ENCODE results near the gene CTXND2. TPM values are rescaled to one million over a fixed set of nuclear protein-coding genes. Genes with fewer than 3 reads are reported as not detected.

Gene CTXND2
- total RNA-seq, 2 donors from 2014 or later, result not detected

- peaks cover 6% of the 10 kb centered on the region for H3K9me3 ChIP-seq
- H3K27ac ChIP-seq, result no peak overlapping the region
- H3K36me3 ChIP-seq, result peaks cover 23% of the 10 kb centered on the region
- ATAC-seq (ENCODE audit: insufficient number of reproducible peaks, low FRiP score, low read depth), result no peak
- H3K4me1 ChIP-seq (ENCODE audit: control insufficient read depth in 1 of 2, low read depth in 2 of 2), result peaks cover 4 to 13% of the 10 kb centered on the region in 2 donors
- H3K4me3 ChIP-seq, result no peak overlapping the region
- no peak for DNase-seq (ENCODE audit: low spot score)
- no peaks in the 10 kb centered on the region for H3K27me3 ChIP-seq (replicated peaks; ENCODE audit: insufficient read depth)
- TF ChIP-seq CTCF (IDR thresholded peaks at IDR 0.05), result no peak
Observed at GRCh38 chr1:150931773-150932172, 44.8 kb downstream of the CTXND2 start.

GRCh38 chr1:150944856-150945255, 57.9 kb downstream of the CTXND2 start:
- H3K9me3 ChIP-seq, result no peaks in the 10 kb centered on the region
- peak overlapping the region; percentile 11 to 24 for H3K27ac ChIP-seq
- H3K27me3 ChIP-seq (replicated peaks; ENCODE audit: insufficient read depth), result no peaks in the 10 kb centered on the region
- TF ChIP-seq CTCF (IDR thresholded peaks at IDR 0.05), result no peak
- peaks cover 75% of the 10 kb centered on the region for H3K36me3 ChIP-seq
- ATAC-seq (ENCODE audit: insufficient number of reproducible peaks, low FRiP score, low read depth) (no peak), DNase-seq (ENCODE audit: low spot score) (no peak)
- H3K4me3 ChIP-seq, result no peak overlapping the region
- H3K4me1 ChIP-seq (ENCODE audit: control insufficient read depth in 1 of 2, low read depth in 2 of 2), result peaks cover 0 to 7% of the 10 kb centered on the region in 2 donors

GRCh38 chr1:150954708-150955107, 67.8 kb downstream of the CTXND2 start:
- peaks cover 42% of the 10 kb centered on the region for H3K36me3 ChIP-seq

GRCh38 chr1:150955280-150955679, 68.3 kb downstream of the CTXND2 start:
- Histone ChIP-seq H3K36me3 (peaks cover 47% of the 10 kb centered on the region), H3K4me1 (ENCODE audit: control insufficient read depth in 1 of 2, low read depth in 2 of 2) (no peaks in the 10 kb centered on the region), H3K27ac (no peak overlapping the region), H3K9me3 (no peaks in the 10 kb centered on the region), H3K27me3 (replicated peaks; ENCODE audit: insufficient read depth) (no peaks in the 10 kb centered on the region), H3K4me3 (no peak overlapping the region)
- DNase-seq (ENCODE audit: low spot score), result no peak
- no peak for TF ChIP-seq CTCF (IDR thresholded peaks at IDR 0.05)
- ATAC-seq (ENCODE audit: insufficient number of reproducible peaks, low FRiP score, low read depth), result no peak

More at GRCh38 chr1:150954708-150955107, 67.8 kb downstream of the CTXND2 start:
- Histone ChIP-seq H3K27ac (no peak overlapping the region), H3K9me3 (no peaks in the 10 kb centered on the region), H3K27me3 (replicated peaks; ENCODE audit: insufficient read depth) (no peaks in the 10 kb centered on the region), H3K4me3 (no peak overlapping the region), H3K4me1 (ENCODE audit: control insufficient read depth in 1 of 2, low read depth in 2 of 2) (no peaks in the 10 kb centered on the region)
- TF ChIP-seq CTCF (IDR thresholded peaks at IDR 0.05), result no peak
- ATAC-seq (ENCODE audit: insufficient number of reproducible peaks, low FRiP score, low read depth) (no peak), DNase-seq (ENCODE audit: low spot score) (no peak)

- H3K36me3 ChIP-seq, result peaks cover 50% of the 10 kb centered on the region
- H3K9me3 ChIP-seq, result no peaks in the 10 kb centered on the region
- no peak for ATAC-seq (ENCODE audit: insufficient number of reproducible peaks, low FRiP score, low read depth)
- H3K27ac ChIP-seq, result no peak overlapping the region
- no peaks in the 10 kb centered on the region for H3K27me3 ChIP-seq (replicated peaks; ENCODE audit: insufficient read depth)
- DNase-seq (ENCODE audit: low spot score), result no peak
- no peak for TF ChIP-seq CTCF (IDR thresholded peaks at IDR 0.05)
- H3K4me3 ChIP-seq, result no peak overlapping the region
- H3K4me1 ChIP-seq (ENCODE audit: control insufficient read depth in 1 of 2, low read depth in 2 of 2), result no peaks in the 10 kb centered on the region
Observed at GRCh38 chr1:150957666-150958065, 70.7 kb downstream of the CTXND2 start.

Data from thoracic aorta (tissue), 2 donors.